SJSA1 (cell line): ENCODE data around the gene LSP1. TPM values are rescaled to one million over a fixed set of nuclear protein-coding genes. Genes with fewer than 3 reads are reported as not detected.
A peak's percentile ranks its signal among the peaks of the same experiment; 100 is the strongest.
"Not testable (repeated sequence)": the region's sequence is repeated elsewhere in the genome, so short reads cannot be mapped to it uniquely, and the experiment has no call there.

Experiments
- DNase-seq, 2 experiments: peaks; one replicate each; pipeline ENCODE4 v3.0.0-alpha.2; 2015 to 2020; ENCODE audit warnings: low spot score in 2 of 2, low read depth in 1 of 2
- H3K27ac ChIP-seq: fragments of 250-450 bp; sonication (Bioruptor Pico); 2 replicates; pipeline ENCODE4 v1.5.1; 2020; ENCODE audit warnings: mild to moderate bottlenecking, moderate library complexity
- H3K27me3 ChIP-seq: fragments of 250-450 bp; sonication (Bioruptor Pico); replicated peaks from 2 replicates; pipeline ENCODE4 v1.5.1; 2020; ENCODE audit warnings: mild to moderate bottlenecking, moderate library complexity
- H3K36me3 ChIP-seq: fragments of 250-450 bp; sonication (Bioruptor Pico); 2 replicates; pipeline ENCODE4 v1.5.1; 2020; ENCODE audit warnings: mild to moderate bottlenecking
- H3K4me1 ChIP-seq: fragments of 250-450 bp; sonication (Bioruptor Pico); replicated peaks from 2 replicates; pipeline ENCODE4 v1.6.1; 2021; ENCODE audit warnings: mild to moderate bottlenecking
- H3K4me3 ChIP-seq: fragments of 250-450 bp; sonication (Bioruptor Pico); 2 replicates; pipeline ENCODE4 v1.5.1; 2020; ENCODE audit warnings: mild to moderate bottlenecking
- H3K9me3 ChIP-seq: fragments of 250-450 bp; sonication (Bioruptor Pico); replicated peaks from 2 replicates; pipeline ENCODE4 v1.5.1; 2020; ENCODE audit warnings: mild to moderate bottlenecking
- total RNA-seq: library from RNA; depleted of rRNA; stranded (reverse); fragments of >200 nt; shearing (Covaris generic); gene quantifications from 2 replicates; pipeline ENCODE4 v1.2.3, GENCODE V29; 2014; rRNA removed

The LSP1 gene
- total RNA-seq, 1 experiment from 2014 or later, result 0.50 TPM

DNA sequence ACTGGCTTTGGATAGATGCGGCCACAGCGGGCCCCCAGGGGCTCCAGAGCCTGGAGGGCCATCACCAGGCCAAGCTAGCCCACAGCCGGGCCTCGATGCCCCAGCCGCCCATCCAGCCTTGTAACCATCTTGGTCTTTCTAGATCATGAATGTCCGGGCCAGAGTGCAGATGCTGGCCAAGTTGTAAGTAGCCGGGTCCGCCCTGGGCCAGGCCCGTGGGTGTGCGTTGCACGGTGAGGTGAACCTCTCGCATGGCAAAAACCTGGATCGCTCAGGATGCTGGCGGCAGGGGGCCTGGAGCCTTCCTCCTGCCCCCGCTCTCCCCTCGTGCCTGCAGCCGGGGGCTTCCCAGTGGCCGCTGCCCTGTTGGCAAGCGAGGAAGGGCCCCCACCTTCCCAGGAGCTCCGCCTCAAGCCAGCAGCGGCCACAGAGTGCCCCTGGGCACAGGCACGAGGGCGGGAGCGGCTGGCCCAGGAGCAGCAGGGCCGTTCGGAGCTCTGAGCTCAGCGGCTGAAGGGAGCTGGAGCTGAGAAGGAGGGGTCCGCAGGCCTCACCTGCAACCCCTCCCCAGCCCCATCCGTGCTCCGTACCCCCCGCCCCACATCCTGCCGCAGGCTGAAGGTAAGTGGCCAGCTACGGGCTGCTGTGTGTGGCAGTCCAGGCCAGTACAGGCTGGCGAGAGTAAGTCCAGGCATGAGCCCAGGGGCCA lies 83.3 kb downstream of the LSP1 start:
- Histone ChIP-seq H3K4me3 (no peak overlapping the region), H3K27ac (no peak overlapping the region), H3K4me1 (peaks cover 11% of the 10 kb centered on the region), H3K36me3 (no peaks in the 10 kb centered on the region), H3K27me3 (no peaks in the 10 kb centered on the region), H3K9me3 (no peaks in the 10 kb centered on the region)
- DNase-seq, result no peak

DNA sequence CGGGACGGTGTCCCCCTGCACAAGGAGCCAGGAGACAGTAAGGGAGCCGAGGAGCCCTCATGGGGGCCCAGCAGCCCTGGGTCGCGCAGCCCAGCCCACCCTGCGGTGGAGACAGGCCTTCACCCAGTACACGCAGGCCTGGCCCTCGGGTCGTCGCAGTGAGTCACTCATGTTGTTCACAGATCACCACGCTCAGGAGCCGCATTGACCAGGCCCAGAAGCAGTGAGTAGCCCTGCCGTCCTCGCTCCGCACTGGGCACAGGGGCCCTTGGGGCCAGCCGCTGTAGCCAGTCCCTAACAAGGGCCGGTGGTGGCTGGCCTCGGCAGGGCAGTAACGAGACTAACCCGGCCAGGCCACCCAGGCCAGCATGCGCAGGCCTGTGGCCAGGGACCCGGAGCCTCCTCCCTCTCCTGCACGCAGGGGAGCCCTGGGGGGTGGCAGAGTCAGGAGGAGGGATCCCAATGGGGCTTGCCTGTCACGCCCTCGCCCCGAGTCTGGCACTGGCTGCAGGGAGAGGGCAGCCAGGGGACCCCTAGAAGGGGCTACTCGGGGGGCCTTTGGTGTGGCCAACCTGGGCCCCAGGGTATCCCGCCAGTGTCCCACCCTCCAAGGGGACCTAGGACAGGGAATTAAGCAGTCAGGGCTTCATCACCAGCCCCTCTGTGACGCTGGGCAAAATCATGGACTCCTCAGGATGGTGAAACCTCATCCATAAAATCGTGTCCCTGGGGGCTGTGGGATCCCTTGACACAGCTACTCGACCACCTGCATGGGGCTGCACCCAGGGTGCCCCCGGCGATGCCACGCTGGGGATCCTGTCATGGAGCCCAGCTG lies 84.1 kb downstream of the LSP1 start:
- no peak overlapping the region for H3K4me3 ChIP-seq
- no peak overlapping the region for H3K27ac ChIP-seq
- H3K4me1 ChIP-seq, result peaks cover 3% of the 10 kb centered on the region
- H3K27me3 ChIP-seq, result no peaks in the 10 kb centered on the region
- no peak for DNase-seq
- no peaks in the 10 kb centered on the region for H3K36me3 ChIP-seq
- no peaks in the 10 kb centered on the region for H3K9me3 ChIP-seq

DNA sequence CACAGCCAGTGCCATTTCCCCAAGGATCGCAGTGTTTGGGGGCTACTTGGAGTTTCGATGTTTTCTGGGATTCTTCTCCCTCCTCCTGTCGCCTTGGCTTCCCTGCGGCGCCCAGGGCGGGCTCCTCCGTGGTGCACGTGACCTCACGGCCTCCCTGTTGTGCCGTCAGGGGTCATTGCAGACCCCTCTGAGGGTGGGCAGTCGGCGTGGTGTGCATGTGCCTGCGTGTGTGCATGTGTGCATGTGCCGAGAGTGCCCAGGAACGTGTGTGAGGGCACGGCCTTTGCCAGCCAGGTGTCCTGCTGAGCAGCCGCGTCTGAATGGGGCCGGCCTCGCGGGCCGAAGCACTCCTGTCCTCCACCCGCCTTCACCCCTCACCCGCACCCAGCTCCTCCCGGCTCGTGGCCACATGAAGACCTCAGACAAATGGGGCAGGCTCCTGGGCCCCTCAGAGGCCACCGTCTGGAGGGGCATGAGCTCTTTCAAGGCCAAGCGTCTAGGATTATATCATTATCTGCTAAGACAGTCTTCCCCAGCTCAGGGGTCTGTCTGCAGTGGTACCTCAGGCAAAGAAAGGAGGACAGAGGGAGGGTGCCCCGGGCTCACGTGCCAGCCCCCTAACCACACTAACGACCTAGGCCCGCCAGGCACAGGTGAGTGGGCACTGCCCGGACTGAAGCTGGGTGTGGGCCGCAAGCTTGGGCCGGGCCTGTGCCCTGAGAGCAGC lies 84.9 kb downstream of the LSP1 start:
- Histone ChIP-seq H3K27me3 (no peaks in the 10 kb centered on the region), H3K9me3 (no peaks in the 10 kb centered on the region), H3K4me3 (no peak overlapping the region), H3K36me3 (no peaks in the 10 kb centered on the region), H3K4me1 (peaks cover 7% of the 10 kb centered on the region), H3K27ac (no peak overlapping the region)
- peak in 1 of 2 experiments; percentile 37 for DNase-seq

DNA sequence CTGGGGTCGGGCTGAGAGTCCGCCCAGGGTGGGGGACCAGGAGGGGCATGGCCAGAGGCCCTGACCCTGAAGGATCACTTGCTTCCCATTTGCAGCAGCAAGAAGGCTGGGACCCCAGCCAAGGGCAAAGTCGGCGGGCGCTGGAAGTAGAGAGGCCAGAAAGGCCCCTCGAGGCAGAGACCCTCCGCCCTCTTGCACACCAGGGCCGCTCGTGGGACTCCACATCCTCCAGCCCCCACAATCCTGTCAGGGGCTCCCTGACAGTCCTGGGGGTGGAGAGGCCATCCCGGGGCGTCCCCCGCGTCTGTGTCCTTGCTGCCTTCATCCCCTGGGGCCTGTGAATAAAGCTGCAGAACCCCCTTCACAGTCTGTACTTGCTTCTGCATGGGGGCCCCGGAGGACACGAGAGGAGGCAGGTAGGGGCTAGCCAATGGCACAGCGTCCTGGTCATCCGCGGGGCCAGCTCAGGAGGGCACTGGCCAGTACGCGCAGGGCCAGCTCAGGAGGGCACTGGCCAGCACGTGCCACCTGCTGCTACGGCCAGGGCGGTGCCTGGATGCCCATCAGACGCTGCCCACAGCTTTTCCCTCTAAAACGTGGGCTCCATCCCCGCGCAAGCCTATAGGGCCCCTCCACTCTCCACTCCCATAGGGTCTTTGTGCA lies 85.6 kb downstream of the LSP1 start:
- DNase-seq, result peak in 1 of 2 experiments; percentile 39
- H3K4me1 ChIP-seq, result peaks cover 8% of the 10 kb centered on the region
- no peak overlapping the region for H3K4me3 ChIP-seq
- H3K36me3 ChIP-seq, result no peaks in the 10 kb centered on the region
- no peaks in the 10 kb centered on the region for H3K9me3 ChIP-seq
- no peak overlapping the region for H3K27ac ChIP-seq
- no peaks in the 10 kb centered on the region for H3K27me3 ChIP-seq

DNA sequence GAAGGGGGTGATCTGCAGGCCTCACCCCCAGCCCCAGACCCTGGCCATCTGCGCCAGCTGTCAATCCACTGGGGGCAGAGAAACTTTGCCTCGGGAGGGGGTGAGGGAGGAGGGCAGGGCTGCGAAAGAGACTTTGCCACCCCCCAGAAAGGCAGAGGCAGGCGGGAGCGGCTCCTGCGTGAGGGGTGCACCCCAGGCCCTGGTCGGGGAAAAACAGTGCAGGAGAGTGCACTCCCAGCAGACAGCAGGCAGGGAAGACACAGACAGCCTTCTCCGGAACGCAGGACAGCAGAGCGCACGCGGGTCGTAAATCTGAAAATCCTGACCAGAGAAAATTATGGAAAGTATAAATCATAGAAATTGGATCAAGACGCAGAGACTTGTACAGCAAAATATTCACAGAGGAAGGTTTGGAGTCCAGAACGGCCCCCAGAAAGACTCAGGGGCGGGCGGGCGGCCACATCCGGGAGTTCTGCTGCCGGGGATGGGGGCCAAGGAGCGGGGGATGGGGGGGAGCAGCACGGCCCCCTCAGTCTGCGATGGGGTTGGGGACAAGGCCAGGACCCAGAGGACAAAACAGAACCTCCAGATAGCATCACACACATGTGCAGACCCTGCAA lies 86.2 kb downstream of the LSP1 start:
- Histone ChIP-seq H3K27me3 (no peaks in the 10 kb centered on the region), H3K4me1 (peaks cover 14% of the 10 kb centered on the region), H3K36me3 (no peaks in the 10 kb centered on the region), H3K27ac (no peak overlapping the region), H3K9me3 (no peaks in the 10 kb centered on the region), H3K4me3 (no peak overlapping the region)
- peak in 1 of 2 experiments; percentile 37 for DNase-seq

DNA sequence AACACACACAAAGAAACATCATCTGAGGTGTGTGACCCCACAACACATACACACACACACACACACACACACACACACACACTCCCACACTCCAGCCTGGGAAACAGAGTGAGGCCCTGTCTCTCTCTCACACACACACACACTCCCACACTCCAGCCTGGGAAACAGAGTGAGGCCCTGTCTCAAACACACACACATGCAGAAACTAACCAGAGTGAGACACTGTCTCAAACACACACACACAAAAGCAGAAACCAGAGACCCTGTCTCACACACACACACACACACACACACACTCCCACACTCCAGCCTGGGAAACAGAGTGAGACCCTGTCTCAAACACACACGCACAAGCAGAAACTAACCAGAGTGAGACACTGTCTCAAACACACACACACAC lies 86.9 kb downstream of the LSP1 start:
- H3K4me1 ChIP-seq, result peaks cover 18% of the 10 kb centered on the region
- H3K36me3 ChIP-seq, H3K27ac ChIP-seq, H3K4me3 ChIP-seq, H3K27me3 ChIP-seq, H3K9me3 ChIP-seq: not testable (repeated sequence)
- peak in 1 of 2 experiments; percentile 33 for DNase-seq

Other genes with a start within 250 kb of the LSP1 start
- not detected in 2 replicates for gene KRTAP5-3, start 244.6 kb upstream of the LSP1 start, total RNA-seq
- gene KRTAP5-4, start 230.9 kb upstream of the LSP1 start, total RNA-seq, result not detected in 2 replicates
- not detected in 2 replicates for gene KRTAP5-5, start 223.3 kb upstream of the LSP1 start, total RNA-seq
- gene KRTAP5-6, start 155.9 kb upstream of the LSP1 start, total RNA-seq, result not detected in 2 replicates
- 0.05 TPM in 1 of 2 replicates, not detected in the other for gene IFITM10, start 102.5 kb upstream of the LSP1 start, total RNA-seq
- gene CTSD, start 89.2 kb upstream of the LSP1 start, total RNA-seq, result 245 and 253 TPM in 2 replicates
- gene SYT8, start 18.1 kb upstream of the LSP1 start, total RNA-seq, result 0.06 TPM in 1 of 2 replicates, not detected in the other
- not detected in 2 replicates for gene TNNI2, start 14.1 kb upstream of the LSP1 start, total RNA-seq
- not detected in 2 replicates for gene PRR33, start 38.8 kb downstream of the LSP1 start, total RNA-seq
- 7.5 and 8.0 TPM in 2 replicates for gene TNNT3, start 66.6 kb downstream of the LSP1 start, total RNA-seq
- 155 and 244 TPM in 2 replicates for gene MRPL23, start 94.2 kb downstream of the LSP1 start, total RNA-seq
- gene H19, start 144.8 kb downstream of the LSP1 start, total RNA-seq, result not detected in 2 replicates